ENCODE data around the gene ANKRD13B. TPM values are rescaled to one million over a fixed set of nuclear protein-coding genes. Genes with fewer than 3 reads are reported as not detected.

Gene ANKRD13B
- total and polyA plus RNA-seq, 2 of the 13 experiments (the other 11 are each of a cell fraction or from before 2014, with no cell fraction given), result 1.7 to 1.8 TPM

DNA sequence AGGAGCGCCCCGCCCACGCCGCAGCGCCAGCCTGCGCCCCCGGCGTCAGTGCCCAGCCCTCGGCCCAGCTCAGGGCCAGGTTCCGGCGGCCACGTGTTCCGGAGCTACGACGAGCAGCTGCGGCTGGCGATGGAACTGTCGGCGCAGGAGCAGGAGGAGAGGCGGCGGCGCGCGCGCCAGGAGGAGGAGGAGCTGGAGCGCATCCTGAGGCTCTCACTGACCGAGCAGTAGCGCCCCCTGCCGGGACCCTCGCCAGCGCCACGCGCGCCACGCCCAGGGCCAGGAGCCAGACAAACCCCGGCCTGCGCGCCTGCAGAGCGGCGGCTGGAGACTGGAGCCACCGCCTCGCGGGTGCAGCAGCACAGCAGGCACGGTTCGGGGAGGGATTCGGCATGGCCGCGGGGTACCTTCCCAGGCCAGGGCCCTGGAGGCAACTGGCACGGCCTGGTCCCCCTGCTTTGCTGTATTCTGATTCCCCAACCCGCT lies 20.5 kb downstream of the ANKRD13B start (continued):
- TF ChIP-seq BORCS8-MEF2B (CRISPR knock-in tag; IDR thresholded peaks at IDR 0.05) (peak; percentile 95), HMGA1 (CRISPR knock-in tag; conservative IDR thresholded peaks at IDR 0.05) (no peak), PHF20 (CRISPR knock-in tag; IDR thresholded peaks at IDR 0.05) (no peak; the same call in 1 of the 2 replicates), CCDC6 (CRISPR knock-in tag; IDR thresholded peaks at IDR 0.05) (peak; percentile 95), ZNF256 (CRISPR knock-in tag; conservative IDR thresholded peaks at IDR 0.05) (no peak), ZC3H4 (CRISPR knock-in tag; IDR thresholded peaks at IDR 0.05; ENCODE audit: borderline replicate concordance) (no peak), FOXC1 (CRISPR knock-in tag; IDR thresholded peaks at IDR 0.05; ENCODE audit: borderline replicate concordance) (no peak; the same call in 1 of the 2 replicates), TEAD3 (CRISPR knock-in tag; optimal IDR thresholded peaks at IDR 0.05; ENCODE audit: borderline replicate concordance) (peak; percentile 67), SIX4 (CRISPR knock-in tag; IDR thresholded peaks at IDR 0.05) (no peak), NFIB (CRISPR knock-in tag; IDR thresholded peaks at IDR 0.05; ENCODE audit: borderline replicate concordance) (no peak), ZNF367 (CRISPR knock-in tag; IDR thresholded peaks at IDR 0.05; ENCODE audit: borderline replicate concordance) (no peak; the same call in 1 of the 2 replicates), SIX1 (CRISPR knock-in tag; IDR thresholded peaks at IDR 0.05; ENCODE audit: borderline replicate concordance) (no peak), ZNF788 (CRISPR knock-in tag; IDR thresholded peaks at IDR 0.05; ENCODE audit: borderline replicate concordance) (peak; percentile 42; the same call in 1 of the 2 replicates), ARNTL (CRISPR knock-in tag; IDR thresholded peaks at IDR 0.05) (peak; percentile 60; the same call in 1 of the 2 replicates), ZNF30 (CRISPR knock-in tag; IDR thresholded peaks at IDR 0.05) (no peak), GTF2F1 (IDR thresholded peaks at IDR 0.05; ENCODE audit: low read length) (no peak), SMARCE1 (IDR thresholded peaks at IDR 0.05; ENCODE audit: borderline replicate concordance) (no peak), TOPORS (CRISPR knock-in tag; IDR thresholded peaks at IDR 0.05) (peak; percentile 80), DR1 (CRISPR knock-in tag; IDR thresholded peaks at IDR 0.05) (peak; percentile 19; the same call in 1 of the 2 replicates)
- TF ChIP-seq, protein P1, sequence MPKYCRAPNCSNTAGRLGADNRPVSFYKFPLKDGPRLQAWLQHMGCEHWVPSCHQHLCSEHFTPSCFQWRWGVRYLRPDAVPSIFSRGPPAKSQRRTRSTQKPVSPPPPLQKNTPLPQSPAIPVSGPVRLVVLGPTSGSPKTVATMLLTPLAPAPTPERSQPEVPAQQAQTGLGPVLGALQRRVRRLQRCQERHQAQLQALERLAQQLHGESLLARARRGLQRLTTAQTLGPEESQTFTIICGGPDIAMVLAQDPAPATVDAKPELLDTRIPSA (CRISPR knock-in tag; IDR thresholded peaks at IDR 0.05; ENCODE audit: borderline replicate concordance), result no peak; the same call in 1 of the 2 replicates
- TF ChIP-seq, protein P2, sequence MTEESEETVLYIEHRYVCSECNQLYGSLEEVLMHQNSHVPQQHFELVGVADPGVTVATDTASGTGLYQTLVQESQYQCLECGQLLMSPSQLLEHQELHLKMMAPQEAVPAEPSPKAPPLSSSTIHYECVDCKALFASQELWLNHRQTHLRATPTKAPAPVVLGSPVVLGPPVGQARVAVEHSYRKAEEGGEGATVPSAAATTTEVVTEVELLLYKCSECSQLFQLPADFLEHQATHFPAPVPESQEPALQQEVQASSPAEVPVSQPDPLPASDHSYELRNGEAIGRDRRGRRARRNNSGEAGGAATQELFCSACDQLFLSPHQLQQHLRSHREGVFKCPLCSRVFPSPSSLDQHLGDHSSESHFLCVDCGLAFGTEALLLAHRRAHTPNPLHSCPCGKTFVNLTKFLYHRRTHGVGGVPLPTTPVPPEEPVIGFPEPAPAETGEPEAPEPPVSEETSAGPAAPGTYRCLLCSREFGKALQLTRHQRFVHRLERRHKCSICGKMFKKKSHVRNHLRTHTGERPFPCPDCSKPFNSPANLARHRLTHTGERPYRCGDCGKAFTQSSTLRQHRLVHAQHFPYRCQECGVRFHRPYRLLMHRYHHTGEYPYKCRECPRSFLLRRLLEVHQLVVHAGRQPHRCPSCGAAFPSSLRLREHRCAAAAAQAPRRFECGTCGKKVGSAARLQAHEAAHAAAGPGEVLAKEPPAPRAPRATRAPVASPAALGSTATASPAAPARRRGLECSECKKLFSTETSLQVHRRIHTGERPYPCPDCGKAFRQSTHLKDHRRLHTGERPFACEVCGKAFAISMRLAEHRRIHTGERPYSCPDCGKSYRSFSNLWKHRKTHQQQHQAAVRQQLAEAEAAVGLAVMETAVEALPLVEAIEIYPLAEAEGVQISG (CRISPR knock-in tag; IDR thresholded peaks at IDR 0.05), result peak; percentile 64
- TF ChIP-seq, protein P3, sequence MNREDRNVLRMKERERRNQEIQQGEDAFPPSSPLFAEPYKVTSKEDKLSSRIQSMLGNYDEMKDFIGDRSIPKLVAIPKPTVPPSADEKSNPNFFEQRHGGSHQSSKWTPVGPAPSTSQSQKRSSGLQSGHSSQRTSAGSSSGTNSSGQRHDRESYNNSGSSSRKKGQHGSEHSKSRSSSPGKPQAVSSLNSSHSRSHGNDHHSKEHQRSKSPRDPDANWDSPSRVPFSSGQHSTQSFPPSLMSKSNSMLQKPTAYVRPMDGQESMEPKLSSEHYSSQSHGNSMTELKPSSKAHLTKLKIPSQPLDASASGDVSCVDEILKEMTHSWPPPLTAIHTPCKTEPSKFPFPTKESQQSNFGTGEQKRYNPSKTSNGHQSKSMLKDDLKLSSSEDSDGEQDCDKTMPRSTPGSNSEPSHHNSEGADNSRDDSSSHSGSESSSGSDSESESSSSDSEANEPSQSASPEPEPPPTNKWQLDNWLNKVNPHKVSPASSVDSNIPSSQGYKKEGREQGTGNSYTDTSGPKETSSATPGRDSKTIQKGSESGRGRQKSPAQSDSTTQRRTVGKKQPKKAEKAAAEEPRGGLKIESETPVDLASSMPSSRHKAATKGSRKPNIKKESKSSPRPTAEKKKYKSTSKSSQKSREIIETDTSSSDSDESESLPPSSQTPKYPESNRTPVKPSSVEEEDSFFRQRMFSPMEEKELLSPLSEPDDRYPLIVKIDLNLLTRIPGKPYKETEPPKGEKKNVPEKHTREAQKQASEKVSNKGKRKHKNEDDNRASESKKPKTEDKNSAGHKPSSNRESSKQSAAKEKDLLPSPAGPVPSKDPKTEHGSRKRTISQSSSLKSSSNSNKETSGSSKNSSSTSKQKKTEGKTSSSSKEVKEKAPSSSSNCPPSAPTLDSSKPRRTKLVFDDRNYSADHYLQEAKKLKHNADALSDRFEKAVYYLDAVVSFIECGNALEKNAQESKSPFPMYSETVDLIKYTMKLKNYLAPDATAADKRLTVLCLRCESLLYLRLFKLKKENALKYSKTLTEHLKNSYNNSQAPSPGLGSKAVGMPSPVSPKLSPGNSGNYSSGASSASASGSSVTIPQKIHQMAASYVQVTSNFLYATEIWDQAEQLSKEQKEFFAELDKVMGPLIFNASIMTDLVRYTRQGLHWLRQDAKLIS (CRISPR knock-in tag; IDR thresholded peaks at IDR 0.05), result no peak
- TF ChIP-seq, protein P4, sequence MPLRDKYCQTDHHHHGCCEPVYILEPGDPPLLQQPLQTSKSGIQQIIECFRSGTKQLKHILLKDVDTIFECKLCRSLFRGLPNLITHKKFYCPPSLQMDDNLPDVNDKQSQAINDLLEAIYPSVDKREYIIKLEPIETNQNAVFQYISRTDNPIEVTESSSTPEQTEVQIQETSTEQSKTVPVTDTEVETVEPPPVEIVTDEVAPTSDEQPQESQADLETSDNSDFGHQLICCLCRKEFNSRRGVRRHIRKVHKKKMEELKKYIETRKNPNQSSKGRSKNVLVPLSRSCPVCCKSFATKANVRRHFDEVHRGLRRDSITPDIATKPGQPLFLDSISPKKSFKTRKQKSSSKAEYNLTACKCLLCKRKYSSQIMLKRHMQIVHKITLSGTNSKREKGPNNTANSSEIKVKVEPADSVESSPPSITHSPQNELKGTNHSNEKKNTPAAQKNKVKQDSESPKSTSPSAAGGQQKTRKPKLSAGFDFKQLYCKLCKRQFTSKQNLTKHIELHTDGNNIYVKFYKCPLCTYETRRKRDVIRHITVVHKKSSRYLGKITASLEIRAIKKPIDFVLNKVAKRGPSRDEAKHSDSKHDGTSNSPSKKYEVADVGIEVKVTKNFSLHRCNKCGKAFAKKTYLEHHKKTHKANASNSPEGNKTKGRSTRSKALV (CRISPR knock-in tag; IDR thresholded peaks at IDR 0.05), result peak; percentile 99

Measured in HepG2 (cell line).